ENCODE measurements around the gene SRPK2.

DNA sequence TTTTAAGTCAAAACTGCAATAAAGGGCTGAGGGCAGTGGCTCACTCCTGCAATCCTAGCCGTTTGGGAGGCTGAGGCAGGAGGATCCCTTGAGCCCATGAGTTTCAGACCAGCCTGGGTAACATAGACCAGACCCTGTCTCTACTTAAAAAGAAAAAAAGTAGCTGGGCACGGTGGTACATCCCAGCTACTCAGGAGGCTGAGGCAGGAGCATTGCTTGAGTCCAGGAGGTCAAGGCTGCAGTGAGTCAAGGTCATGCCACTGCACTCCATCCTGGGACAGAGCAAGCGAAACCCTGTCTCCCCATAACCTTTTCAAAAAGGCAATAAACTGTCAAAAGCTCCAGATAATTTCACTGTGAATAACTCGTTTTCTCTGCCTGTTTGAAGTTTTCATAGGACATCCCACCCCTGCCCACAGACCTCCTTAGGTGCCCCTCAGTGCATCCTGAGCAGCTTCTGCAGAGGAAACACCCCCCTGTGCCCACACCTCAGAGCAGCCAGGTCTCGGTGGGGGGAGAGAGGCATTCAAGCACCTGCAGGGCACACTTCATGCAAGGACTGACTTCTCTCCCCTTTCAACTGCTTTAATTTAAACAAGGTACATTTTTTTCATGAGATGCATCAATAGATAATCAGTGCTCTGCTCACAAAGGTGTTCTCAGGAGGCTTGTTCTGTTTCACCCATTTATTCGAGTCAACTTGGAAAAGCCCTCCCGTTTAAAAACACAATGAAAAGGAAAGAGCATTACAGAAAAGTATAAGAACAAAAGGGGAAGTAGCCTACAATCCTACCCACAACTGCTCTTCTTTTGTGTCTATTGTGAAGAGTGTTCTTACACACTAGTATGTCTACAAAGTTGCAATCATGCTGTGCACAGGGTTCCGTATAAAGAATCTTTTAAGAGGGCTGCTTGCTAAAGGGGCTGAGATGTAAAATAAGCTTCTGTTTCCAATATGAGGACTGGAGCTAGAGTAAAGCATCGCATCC lies 269.8 kb downstream of the SRPK2 start:
- TF ChIP-seq, protein P1, sequence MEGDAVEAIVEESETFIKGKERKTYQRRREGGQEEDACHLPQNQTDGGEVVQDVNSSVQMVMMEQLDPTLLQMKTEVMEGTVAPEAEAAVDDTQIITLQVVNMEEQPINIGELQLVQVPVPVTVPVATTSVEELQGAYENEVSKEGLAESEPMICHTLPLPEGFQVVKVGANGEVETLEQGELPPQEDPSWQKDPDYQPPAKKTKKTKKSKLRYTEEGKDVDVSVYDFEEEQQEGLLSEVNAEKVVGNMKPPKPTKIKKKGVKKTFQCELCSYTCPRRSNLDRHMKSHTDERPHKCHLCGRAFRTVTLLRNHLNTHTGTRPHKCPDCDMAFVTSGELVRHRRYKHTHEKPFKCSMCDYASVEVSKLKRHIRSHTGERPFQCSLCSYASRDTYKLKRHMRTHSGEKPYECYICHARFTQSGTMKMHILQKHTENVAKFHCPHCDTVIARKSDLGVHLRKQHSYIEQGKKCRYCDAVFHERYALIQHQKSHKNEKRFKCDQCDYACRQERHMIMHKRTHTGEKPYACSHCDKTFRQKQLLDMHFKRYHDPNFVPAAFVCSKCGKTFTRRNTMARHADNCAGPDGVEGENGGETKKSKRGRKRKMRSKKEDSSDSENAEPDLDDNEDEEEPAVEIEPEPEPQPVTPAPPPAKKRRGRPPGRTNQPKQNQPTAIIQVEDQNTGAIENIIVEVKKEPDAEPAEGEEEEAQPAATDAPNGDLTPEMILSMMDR (IDR thresholded peaks at IDR 0.05), result no peak
- no peak for TF ChIP-seq POLR2A (IDR thresholded peaks at IDR 0.05)

Data from prostate gland (tissue), 2 donors.